Measurements from ENCODE around the gene GHRHR. TPM values are rescaled to one million over a fixed set of nuclear protein-coding genes. Genes with fewer than 3 reads are reported as not detected.

Gene GHRHR
- polyA plus RNA-seq, 6 donors from 2014 or later, result not detected

- no peak for DNase-seq
- Mint-ChIP-seq H3K9me3 (peaks cover 0 to 5% (median 0%) of the 10 kb centered on the region in 7 donors), H3K4me3 (no peak overlapping the region), H3K27me3 (peaks cover 0 to 20% (median 13%) of the 10 kb centered on the region in 3 donors), H3K4me1 (peaks cover 11 to 24% (median 13%) of the 10 kb centered on the region in 3 donors), H3K27ac (peak overlapping the region in 1 of 6 donors; percentile 64), H3K36me3 (no peaks in the 10 kb centered on the region)
- no peak for ATAC-seq (ENCODE audit: low read depth in 2 of 2)
Observed at GRCh38 chr7:30965372-30965771, 1.6 kb downstream of the GHRHR start.

- H3K9me3 Mint-ChIP-seq, result peaks cover 0 to 5% (median 0%) of the 10 kb centered on the region in 7 donors
- no peak overlapping the region for H3K27ac Mint-ChIP-seq
- no peaks in the 10 kb centered on the region for H3K36me3 Mint-ChIP-seq
- DNase-seq (no peak), ATAC-seq (ENCODE audit: low read depth in 2 of 2) (no peak)
- no peak overlapping the region for H3K4me3 Mint-ChIP-seq
- peaks cover 11 to 28% (median 13%) of the 10 kb centered on the region in 3 donors for H3K4me1 Mint-ChIP-seq
- H3K27me3 Mint-ChIP-seq, result peaks cover 0 to 20% (median 8%) of the 10 kb centered on the region in 3 donors
Observed at GRCh38 chr7:30965883-30966282, 2.1 kb downstream of the GHRHR start.

- Mint-ChIP-seq H3K36me3 (no peaks in the 10 kb centered on the region), H3K4me1 (peaks cover 13 to 32% (median 17%) of the 10 kb centered on the region in 3 donors), H3K27ac (peak overlapping the region in 3 of 6 donors; percentile 61 to 75 (median 63)), H3K9me3 (peaks cover 0 to 5% (median 0%) of the 10 kb centered on the region in 7 donors), H3K27me3 (peaks cover 11 to 29% (median 14%) of the 10 kb centered on the region in 3 donors), H3K4me3 (no peak overlapping the region)
- ATAC-seq (ENCODE audit: low read depth in 2 of 2) (peak; percentile 47 to 56), DNase-seq (no peak)
Observed at GRCh38 chr7:30968294-30968693, 4.5 kb downstream of the GHRHR start.

GRCh38 chr7:30968747-30969603 is 5.2 kb downstream of the GHRHR start:
- ATAC-seq (ENCODE audit: low read depth in 2 of 2) (no peak), DNase-seq (no peak)
- no peaks in the 10 kb centered on the region for H3K36me3 Mint-ChIP-seq
- peaks cover 10 to 24% (median 13%) of the 10 kb centered on the region in 3 donors for H3K27me3 Mint-ChIP-seq
- H3K9me3 Mint-ChIP-seq, result peaks cover 0 to 5% (median 0%) of the 10 kb centered on the region in 7 donors
- H3K4me1 Mint-ChIP-seq, result peaks cover 13 to 32% (median 17%) of the 10 kb centered on the region in 3 donors
- H3K27ac Mint-ChIP-seq, result peak overlapping the region in 2 of 6 donors; percentile 61 to 63
- H3K4me3 Mint-ChIP-seq, result peak overlapping the region in 2 of 8 donors; percentile 19 to 51

GRCh38 chr7:30969604-30969970 is 5.8 kb downstream of the GHRHR start:
- H3K9me3 Mint-ChIP-seq, result peaks cover 0 to 5% (median 0%) of the 10 kb centered on the region in 7 donors
- no peak for ATAC-seq (ENCODE audit: low read depth in 2 of 2)
- H3K36me3 Mint-ChIP-seq, result no peaks in the 10 kb centered on the region
- H3K27ac Mint-ChIP-seq, result peak overlapping the region in 1 of 6 donors; percentile 44
- no peak for DNase-seq
- peaks cover 13 to 36% (median 20%) of the 10 kb centered on the region in 3 donors for H3K4me1 Mint-ChIP-seq
- no peak overlapping the region for H3K4me3 Mint-ChIP-seq
- peaks cover 13 to 24% (median 15%) of the 10 kb centered on the region in 3 donors for H3K27me3 Mint-ChIP-seq

GRCh38 chr7:30970074-30970473 is 6.3 kb downstream of the GHRHR start:
- Mint-ChIP-seq H3K27me3 (peaks cover 13 to 24% (median 15%) of the 10 kb centered on the region in 3 donors), H3K27ac (no peak overlapping the region), H3K9me3 (peaks cover 0 to 5% (median 0%) of the 10 kb centered on the region in 7 donors), H3K4me3 (no peak overlapping the region), H3K36me3 (no peaks in the 10 kb centered on the region), H3K4me1 (peaks cover 13 to 41% (median 20%) of the 10 kb centered on the region in 3 donors)
- DNase-seq, result no peak
- no peak for ATAC-seq (ENCODE audit: low read depth in 2 of 2)

- Mint-ChIP-seq H3K27ac (no peak overlapping the region), H3K36me3 (no peaks in the 10 kb centered on the region), H3K4me1 (peaks cover 13 to 42% (median 20%) of the 10 kb centered on the region in 3 donors)
Observed at GRCh38 chr7:30970594-30971094, 6.9 kb downstream of the GHRHR start.

GRCh38 chr7:30971440-30971839 is 7.7 kb downstream of the GHRHR start:
- H3K27me3 Mint-ChIP-seq, result peaks cover 13 to 25% (median 23%) of the 10 kb centered on the region in 3 donors
- no peaks in the 10 kb centered on the region for H3K36me3 Mint-ChIP-seq
- no peak for ATAC-seq (ENCODE audit: low read depth in 2 of 2)
- peaks cover 13 to 43% (median 20%) of the 10 kb centered on the region in 3 donors for H3K4me1 Mint-ChIP-seq
- H3K9me3 Mint-ChIP-seq, result peaks cover 0 to 5% (median 0%) of the 10 kb centered on the region in 7 donors
- peak overlapping the region in 2 of 6 donors; percentile 0 to 61 for H3K27ac Mint-ChIP-seq
- no peak overlapping the region for H3K4me3 Mint-ChIP-seq
- no peak for DNase-seq

More at GRCh38 chr7:30970594-30971094, 6.9 kb downstream of the GHRHR start:
- no peak overlapping the region for H3K4me3 Mint-ChIP-seq
- peaks cover 0 to 5% (median 0%) of the 10 kb centered on the region in 7 donors for H3K9me3 Mint-ChIP-seq
- DNase-seq (no peak), ATAC-seq (ENCODE audit: low read depth in 2 of 2) (no peak)
- peaks cover 13 to 24% (median 18%) of the 10 kb centered on the region in 3 donors for H3K27me3 Mint-ChIP-seq

- H3K4me3 Mint-ChIP-seq, result no peak overlapping the region
- ATAC-seq (ENCODE audit: low read depth in 2 of 2) (no peak), DNase-seq (no peak)
- peaks cover 13 to 43% (median 20%) of the 10 kb centered on the region in 3 donors for H3K4me1 Mint-ChIP-seq
- H3K36me3 Mint-ChIP-seq, result no peaks in the 10 kb centered on the region
- H3K27ac Mint-ChIP-seq, result peak overlapping the region in 1 of 6 donors; percentile 70
- peaks cover 0 to 5% (median 0%) of the 10 kb centered on the region in 7 donors for H3K9me3 Mint-ChIP-seq
- H3K27me3 Mint-ChIP-seq, result peaks cover 13 to 30% (median 23%) of the 10 kb centered on the region in 3 donors
Observed at GRCh38 chr7:30971840-30972563, 8.2 kb downstream of the GHRHR start.

GRCh38 chr7:30973292-30973691 is 9.5 kb downstream of the GHRHR start:
- ATAC-seq (ENCODE audit: low read depth in 2 of 2) (no peak), DNase-seq (no peak)
- Mint-ChIP-seq H3K4me3 (no peak overlapping the region), H3K27me3 (peaks cover 19 to 40% (median 23%) of the 10 kb centered on the region in 3 donors), H3K9me3 (no peaks in the 10 kb centered on the region), H3K27ac (peak overlapping the region in 2 of 6 donors; percentile 26 to 45), H3K36me3 (no peaks in the 10 kb centered on the region), H3K4me1 (peaks cover 9 to 40% (median 17%) of the 10 kb centered on the region in 3 donors)

- no peaks in the 10 kb centered on the region for H3K9me3 Mint-ChIP-seq
- peaks cover 2 to 34% (median 11%) of the 10 kb centered on the region in 3 donors for H3K4me1 Mint-ChIP-seq
- H3K36me3 Mint-ChIP-seq, result no peaks in the 10 kb centered on the region
- DNase-seq (no peak), ATAC-seq (ENCODE audit: low read depth in 2 of 2) (no peak)
- H3K27me3 Mint-ChIP-seq, result peaks cover 19 to 45% (median 24%) of the 10 kb centered on the region in 3 donors
- H3K27ac Mint-ChIP-seq, result peak overlapping the region in 1 of 6 donors; percentile 40
- H3K4me3 Mint-ChIP-seq, result peak overlapping the region in 1 of 8 donors; percentile 57
Observed at GRCh38 chr7:30973791-30974604, 10.2 kb downstream of the GHRHR start.

- ATAC-seq (ENCODE audit: low read depth in 2 of 2), result peak; percentile 52 to 55
- no peak overlapping the region for H3K4me3 Mint-ChIP-seq
- peaks cover 19 to 52% (median 30%) of the 10 kb centered on the region in 3 donors for H3K27me3 Mint-ChIP-seq
- H3K36me3 Mint-ChIP-seq, result no peaks in the 10 kb centered on the region
- peaks cover 0 to 27% (median 9%) of the 10 kb centered on the region in 3 donors for H3K4me1 Mint-ChIP-seq
- H3K9me3 Mint-ChIP-seq, result no peaks in the 10 kb centered on the region
- peak overlapping the region in 3 of 6 donors; percentile 40 to 71 (median 40) for H3K27ac Mint-ChIP-seq
- DNase-seq, result peak; percentile 12
Observed at GRCh38 chr7:30974605-30975255, 11.0 kb downstream of the GHRHR start.
